ENCODE measurements around the gene PNRC1. TPM values are rescaled to one million over a fixed set of nuclear protein-coding genes. Genes with fewer than 3 reads are reported as not detected.
"Not testable (repeated sequence)": the region's sequence is repeated elsewhere in the genome, so short reads cannot be mapped to it uniquely, and the experiment has no call there.

PNRC1 gene
- total RNA-seq, 1 donor from 2014 or later = 51.2 TPM

- peaks cover 10% of the 10 kb centered on the region for H3K4me1 Mint-ChIP-seq
- H3K9me3 Mint-ChIP-seq = no peaks in the 10 kb centered on the region
- intact Hi-C loops (cut with micrococcal nuclease) = no loop called here
Measured at GRCh38 chr6:89048288-89048923, 32.1 kb upstream of the PNRC1 start.

GRCh38 chr6:89048985-89049384 lies 31.6 kb upstream of the PNRC1 start:
- intact Hi-C loops (cut with micrococcal nuclease) = no loop called here
- Mint-ChIP-seq H3K4me3 (no peak overlapping the region), H3K36me3 (ENCODE audit: low read depth) (no peaks in the 10 kb centered on the region), H3K9me3 (no peaks in the 10 kb centered on the region), H3K27ac (no peak overlapping the region), H3K4me1 (peaks cover 10% of the 10 kb centered on the region), H3K27me3 (no peaks in the 10 kb centered on the region)
- DNase-seq = no peak

More at GRCh38 chr6:89048288-89048923, 32.1 kb upstream of the PNRC1 start:
- Mint-ChIP-seq H3K27ac (no peak overlapping the region), H3K4me3 (no peak overlapping the region), H3K27me3 (no peaks in the 10 kb centered on the region), H3K36me3 (ENCODE audit: low read depth) (no peaks in the 10 kb centered on the region)
- no peak for DNase-seq

GRCh38 chr6:89050155-89050554 lies 30.4 kb upstream of the PNRC1 start:
- no peaks in the 10 kb centered on the region for H3K9me3 Mint-ChIP-seq
- H3K4me3 Mint-ChIP-seq = no peak overlapping the region
- no peak overlapping the region for H3K27ac Mint-ChIP-seq
- no peaks in the 10 kb centered on the region for H3K27me3 Mint-ChIP-seq
- peaks cover 10% of the 10 kb centered on the region for H3K4me1 Mint-ChIP-seq
- no peaks in the 10 kb centered on the region for H3K36me3 Mint-ChIP-seq (ENCODE audit: low read depth)
- intact Hi-C loops (cut with micrococcal nuclease) = no loop called here
- DNase-seq = no peak

- H3K4me3 Mint-ChIP-seq = no peak overlapping the region
- no peak for DNase-seq
- H3K4me1 Mint-ChIP-seq = peaks cover 10% of the 10 kb centered on the region
- H3K36me3 Mint-ChIP-seq (ENCODE audit: low read depth) = no peaks in the 10 kb centered on the region
- no peak overlapping the region for H3K27ac Mint-ChIP-seq
- no peaks in the 10 kb centered on the region for H3K27me3 Mint-ChIP-seq
- intact Hi-C loops (cut with micrococcal nuclease) = no loop called here
- no peaks in the 10 kb centered on the region for H3K9me3 Mint-ChIP-seq
Measured at GRCh38 chr6:89050697-89051096, 29.9 kb upstream of the PNRC1 start.

- no peaks in the 10 kb centered on the region for H3K27me3 Mint-ChIP-seq
- no peak overlapping the region for H3K4me3 Mint-ChIP-seq
- H3K9me3 Mint-ChIP-seq = no peaks in the 10 kb centered on the region
- H3K4me1 Mint-ChIP-seq = peaks cover 10% of the 10 kb centered on the region
- intact Hi-C loops (cut with micrococcal nuclease) = no loop called here
- no peak overlapping the region for H3K27ac Mint-ChIP-seq
- no peaks in the 10 kb centered on the region for H3K36me3 Mint-ChIP-seq (ENCODE audit: low read depth)
- DNase-seq = no peak
Measured at GRCh38 chr6:89051676-89052075, 28.9 kb upstream of the PNRC1 start.

- Mint-ChIP-seq H3K9me3 (no peaks in the 10 kb centered on the region), H3K27me3 (no peaks in the 10 kb centered on the region), H3K27ac (no peak overlapping the region), H3K4me3 (no peak overlapping the region), H3K4me1 (peaks cover 10% of the 10 kb centered on the region), H3K36me3 (ENCODE audit: low read depth) (no peaks in the 10 kb centered on the region)
- no peak for DNase-seq
- intact Hi-C loops (cut with micrococcal nuclease) = no loop called here
Measured at GRCh38 chr6:89054208-89054607, 26.3 kb upstream of the PNRC1 start.

- DNase-seq = no peak
- no peak overlapping the region for H3K27ac Mint-ChIP-seq
Measured at GRCh38 chr6:89057759-89058158, 22.8 kb upstream of the PNRC1 start.

GRCh38 chr6:89058627-89059026 lies 21.9 kb upstream of the PNRC1 start:
- intact Hi-C loops (cut with micrococcal nuclease) = no loop called here
- no peak for DNase-seq
- H3K36me3 Mint-ChIP-seq (ENCODE audit: low read depth) = no peaks in the 10 kb centered on the region
- H3K27ac Mint-ChIP-seq = no peak overlapping the region
- no peaks in the 10 kb centered on the region for H3K9me3 Mint-ChIP-seq
- peaks cover 2% of the 10 kb centered on the region for H3K27me3 Mint-ChIP-seq
- H3K4me3 Mint-ChIP-seq = no peak overlapping the region
- H3K4me1 Mint-ChIP-seq = no peaks in the 10 kb centered on the region

More at GRCh38 chr6:89057759-89058158, 22.8 kb upstream of the PNRC1 start:
- intact Hi-C loops (cut with micrococcal nuclease) = no loop called here
- Mint-ChIP-seq H3K27me3 (peaks cover 2% of the 10 kb centered on the region), H3K36me3 (ENCODE audit: low read depth) (no peaks in the 10 kb centered on the region), H3K4me3 (no peak overlapping the region), H3K9me3 (no peaks in the 10 kb centered on the region), H3K4me1 (no peaks in the 10 kb centered on the region)

- Mint-ChIP-seq H3K27ac (no peak overlapping the region), H3K4me3 (no peak overlapping the region), H3K9me3 (no peaks in the 10 kb centered on the region), H3K27me3 (peaks cover 2% of the 10 kb centered on the region), H3K36me3 (ENCODE audit: low read depth) (no peaks in the 10 kb centered on the region), H3K4me1 (no peaks in the 10 kb centered on the region)
- intact Hi-C loops (cut with micrococcal nuclease) = no loop called here
- DNase-seq = no peak
Measured at GRCh38 chr6:89059227-89059626, 21.3 kb upstream of the PNRC1 start.

- peaks cover 10% of the 10 kb centered on the region for H3K27me3 Mint-ChIP-seq
- intact Hi-C loops (cut with micrococcal nuclease) = no loop called here
- DNase-seq = no peak
- H3K4me3 Mint-ChIP-seq = no peak overlapping the region
- no peaks in the 10 kb centered on the region for H3K9me3 Mint-ChIP-seq
- no peak overlapping the region for H3K27ac Mint-ChIP-seq
- H3K36me3 Mint-ChIP-seq (ENCODE audit: low read depth) = no peaks in the 10 kb centered on the region
- H3K4me1 Mint-ChIP-seq = no peaks in the 10 kb centered on the region
Measured at GRCh38 chr6:89063881-89064280, 16.7 kb upstream of the PNRC1 start.

GRCh38 chr6:89064931-89065330 lies 15.6 kb upstream of the PNRC1 start:
- H3K9me3 Mint-ChIP-seq; intact Hi-C loops (cut with micrococcal nuclease); H3K36me3 Mint-ChIP-seq (ENCODE audit: low read depth); H3K4me1 Mint-ChIP-seq; H3K27me3 Mint-ChIP-seq; DNase-seq; H3K27ac Mint-ChIP-seq; H3K4me3 Mint-ChIP-seq: not testable (repeated sequence)

- H3K9me3 Mint-ChIP-seq; H3K4me3 Mint-ChIP-seq; H3K27me3 Mint-ChIP-seq; intact Hi-C loops (cut with micrococcal nuclease); DNase-seq; H3K4me1 Mint-ChIP-seq; H3K27ac Mint-ChIP-seq; H3K36me3 Mint-ChIP-seq (ENCODE audit: low read depth): not testable (repeated sequence)
Measured at GRCh38 chr6:89066121-89066520, 14.4 kb upstream of the PNRC1 start.

GRCh38 chr6:89066940-89067646 lies 13.5 kb upstream of the PNRC1 start:
- no peak overlapping the region for H3K4me3 Mint-ChIP-seq
- DNase-seq = no peak
- no peaks in the 10 kb centered on the region for H3K36me3 Mint-ChIP-seq (ENCODE audit: low read depth)
- no peak overlapping the region for H3K27ac Mint-ChIP-seq
- intact Hi-C loops (cut with micrococcal nuclease) = no loop called here
- H3K9me3 Mint-ChIP-seq = no peaks in the 10 kb centered on the region
- no peaks in the 10 kb centered on the region for H3K4me1 Mint-ChIP-seq
- H3K27me3 Mint-ChIP-seq = peaks cover 8% of the 10 kb centered on the region

GRCh38 chr6:89067796-89068195 lies 12.8 kb upstream of the PNRC1 start:
- intact Hi-C loops (cut with micrococcal nuclease) = no loop called here
- H3K4me3 Mint-ChIP-seq = no peak overlapping the region
- peaks cover 8% of the 10 kb centered on the region for H3K27me3 Mint-ChIP-seq
- H3K27ac Mint-ChIP-seq = no peak overlapping the region
- H3K36me3 Mint-ChIP-seq (ENCODE audit: low read depth) = no peaks in the 10 kb centered on the region
- no peak for DNase-seq
- H3K9me3 Mint-ChIP-seq = no peaks in the 10 kb centered on the region
- no peaks in the 10 kb centered on the region for H3K4me1 Mint-ChIP-seq

- DNase-seq = no peak
- Mint-ChIP-seq H3K4me3 (no peak overlapping the region), H3K4me1 (no peaks in the 10 kb centered on the region), H3K27me3 (peaks cover 8% of the 10 kb centered on the region), H3K9me3 (peaks cover 1% of the 10 kb centered on the region), H3K36me3 (ENCODE audit: low read depth) (no peaks in the 10 kb centered on the region), H3K27ac (no peak overlapping the region)
- intact Hi-C loops (cut with micrococcal nuclease) = no loop called here
Measured at GRCh38 chr6:89068695-89069094, 11.9 kb upstream of the PNRC1 start.
